Natural killer cell treated with Interleukin-12 subunit alpha and Interleukin-12 subunit beta and Interleukin-15 and Interleukin-18, amount 100 ng/mL, for 72 hours (primary cell): ENCODE results near the gene TTLL13. TPM values are rescaled to one million over a fixed set of nuclear protein-coding genes. Genes with fewer than 3 reads are reported as not detected.
"Not testable (repeated sequence)": the region's sequence is repeated elsewhere in the genome, so short reads cannot be mapped to it uniquely, and the experiment has no call there.

ENCODE experiments used
- ATAC-seq, 2 donors: fragments of 150-1000 bp; cut with Tn5 transposase in 1 of 2; sonication (Bioruptor Pico), chemical (Tn5 transposase) in 1 of 2; 2 replicates each; pipeline ENCODE4 v1.10.0; 2021
- DNase-seq: peaks from one replicate; pipeline ENCODE4 v3.0.0; 2022; ENCODE audit warnings: low spot score
- H3K27ac Mint-ChIP-seq, 2 donors: 1 replicate in 1 of 2; 2 replicates in 1 of 2; pipeline ENCODE4 v1.8.0; 2022; ENCODE audit warnings: mixed read lengths in 2 of 2, mild to moderate bottlenecking in 1 of 2, moderate library complexity in 1 of 2
- H3K27me3 Mint-ChIP-seq, 2 donors: 1 replicate in 1 of 2; 2 replicates in 1 of 2; pipeline ENCODE4 v1.8.0; 2022; ENCODE audit warnings: mixed read lengths in 2 of 2
- H3K36me3 Mint-ChIP-seq: one replicate; pipeline ENCODE4 v1.8.0; 2022; ENCODE audit warnings: mixed read lengths
- H3K4me1 Mint-ChIP-seq, 2 donors: 1 replicate in 1 of 2; 2 replicates in 1 of 2; pipeline ENCODE4 v1.8.0; 2022; ENCODE audit warnings: low read depth in 2 of 2, mixed read lengths in 2 of 2, mild to moderate bottlenecking in 1 of 2
- H3K4me3 Mint-ChIP-seq: one replicate; pipeline ENCODE4 v1.8.0; 2022; ENCODE audit warnings: mixed read lengths
- H3K9me3 Mint-ChIP-seq: 2 replicates; pipeline ENCODE4 v1.8.0; 2022; ENCODE audit warnings: mixed read lengths
- total RNA-seq, 2 donors: library from RNA; stranded (reverse); gene quantifications; one replicate each; pipeline ENCODE4 v1.2.3, GENCODE V29; 2022

The TTLL13 gene
- total RNA-seq, 2 donors from 2014 or later: 0.36 TPM; not detected in 1

DNA sequence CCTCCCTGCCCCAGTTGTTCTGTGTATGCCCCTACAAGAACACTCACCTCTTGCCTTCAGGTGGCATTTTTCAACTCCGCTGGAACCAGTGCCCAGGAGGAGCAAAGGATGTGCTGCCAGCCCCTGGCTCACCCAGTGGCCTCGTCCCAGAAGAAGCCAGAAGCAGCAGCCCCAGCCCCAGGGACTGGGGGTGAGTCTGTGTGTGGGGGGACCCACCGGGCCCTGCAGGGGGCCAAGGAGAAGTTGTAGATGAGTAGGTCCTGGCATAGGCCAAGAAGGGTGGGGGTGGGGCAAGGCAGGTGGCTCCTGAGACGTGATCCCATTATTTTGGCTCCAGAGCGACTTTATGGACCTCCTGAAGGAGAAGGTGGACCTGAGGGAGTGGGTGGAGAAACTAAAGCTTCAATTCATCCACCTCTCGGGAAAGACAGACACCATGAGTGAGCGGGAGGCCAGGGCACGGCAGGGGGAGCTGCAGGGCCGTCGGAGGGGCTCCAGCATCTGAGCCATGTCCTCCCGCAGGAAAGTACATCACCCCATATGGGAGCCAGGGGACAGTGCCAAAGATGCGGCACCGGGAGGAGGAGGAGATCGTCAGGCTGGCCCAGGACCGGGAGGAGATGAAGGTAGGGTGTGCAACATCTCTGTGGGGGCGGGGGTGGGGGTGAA, 45.4 kb downstream of the TTLL13 start:
- Mint-ChIP-seq H3K27ac (no peak overlapping the region), H3K4me1 (peaks cover 5 to 6% of the 10 kb centered on the region in 2 donors), H3K4me3 (no peak overlapping the region), H3K27me3 (peaks cover 0 to 7% of the 10 kb centered on the region in 2 donors), H3K36me3 (no peaks in the 10 kb centered on the region), H3K9me3 (no peaks in the 10 kb centered on the region)
- no peak for DNase-seq
- ATAC-seq: no peak

DNA sequence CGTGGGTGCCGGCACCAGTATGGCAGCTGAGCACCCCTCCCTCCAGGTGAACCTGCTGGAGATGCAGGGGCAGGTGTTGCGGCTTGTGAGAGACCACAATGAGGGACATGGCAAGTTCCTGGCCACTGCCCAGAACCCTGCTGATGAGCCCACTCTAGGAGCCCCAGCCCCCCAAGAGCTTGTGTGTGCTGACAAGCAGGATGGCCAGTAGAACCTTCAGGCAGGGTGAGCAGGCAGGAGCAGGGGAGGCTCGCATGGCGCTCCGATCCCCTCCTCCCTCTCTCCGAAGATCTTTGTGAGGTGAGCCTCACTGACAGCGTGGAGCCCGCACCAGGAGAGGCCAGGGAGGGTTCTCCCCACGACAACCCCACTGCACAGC, 45.9 kb downstream of the TTLL13 start:
- H3K36me3 Mint-ChIP-seq: no peaks in the 10 kb centered on the region

GRCh38 chr15:90296316-90296884, 47.0 kb downstream of the TTLL13 start:
- not testable (repeated sequence) for H3K36me3 Mint-ChIP-seq, H3K4me3 Mint-ChIP-seq, H3K27ac Mint-ChIP-seq, H3K4me1 Mint-ChIP-seq, ATAC-seq, H3K9me3 Mint-ChIP-seq, DNase-seq, H3K27me3 Mint-ChIP-seq

More for the DNA sequence above, 45.9 kb downstream of the TTLL13 start:
- Mint-ChIP-seq H3K27me3 (peaks cover 0 to 7% of the 10 kb centered on the region in 2 donors), H3K27ac (no peak overlapping the region), H3K9me3 (no peaks in the 10 kb centered on the region), H3K4me3 (no peak overlapping the region), H3K4me1 (peaks cover 5 to 6% of the 10 kb centered on the region in 2 donors)
- ATAC-seq: no peak
- DNase-seq: no peak

DNA sequence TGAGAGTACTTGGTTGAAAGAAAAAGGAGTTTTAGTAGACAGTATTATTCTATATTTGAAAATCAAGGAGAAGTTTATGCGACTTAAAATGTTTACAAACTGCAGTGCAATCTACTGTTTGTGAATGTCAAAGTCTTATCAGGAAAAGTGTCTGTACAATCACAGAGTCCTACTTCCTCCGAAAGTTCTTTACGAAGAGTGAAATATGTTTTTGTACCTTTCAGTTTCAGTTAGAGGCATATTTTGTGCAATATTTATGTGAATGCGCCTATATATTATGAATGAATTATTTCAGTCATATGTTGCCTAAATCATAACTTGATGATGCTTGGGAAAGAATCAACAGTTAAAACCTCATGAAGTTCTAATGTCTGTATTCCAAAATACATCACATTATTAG, 47.7 kb downstream of the TTLL13 start:
- no peak overlapping the region for H3K27ac Mint-ChIP-seq

GRCh38 chr15:90300541-90300940, 51.2 kb downstream of the TTLL13 start:
- Mint-ChIP-seq H3K9me3 (no peaks in the 10 kb centered on the region), H3K4me1 (peaks cover 8 to 10% of the 10 kb centered on the region in 2 donors), H3K36me3 (no peaks in the 10 kb centered on the region), H3K27me3 (peaks cover 0 to 2% of the 10 kb centered on the region in 2 donors), H3K27ac (no peak overlapping the region), H3K4me3 (no peak overlapping the region)
- ATAC-seq: no peak
- DNase-seq: no peak

More for the DNA sequence above, 47.7 kb downstream of the TTLL13 start:
- Mint-ChIP-seq H3K36me3 (no peaks in the 10 kb centered on the region), H3K27me3 (peaks cover 0 to 9% of the 10 kb centered on the region in 2 donors), H3K4me3 (no peak overlapping the region), H3K4me1 (peaks cover 10 to 11% of the 10 kb centered on the region in 2 donors), H3K9me3 (no peaks in the 10 kb centered on the region)
- no peak for DNase-seq
- no peak for ATAC-seq

- Mint-ChIP-seq H3K4me3 (no peak overlapping the region), H3K36me3 (no peaks in the 10 kb centered on the region), H3K4me1 (peaks cover 14 to 16% of the 10 kb centered on the region in 2 donors), H3K27ac (no peak overlapping the region), H3K9me3 (no peaks in the 10 kb centered on the region), H3K27me3 (peaks cover 0 to 2% of the 10 kb centered on the region in 2 donors)
- DNase-seq (peak; percentile 83), ATAC-seq (peak; percentile 56 to 72)
Measured at GRCh38 chr15:90300988-90301706, 51.8 kb downstream of the TTLL13 start.

DNA sequence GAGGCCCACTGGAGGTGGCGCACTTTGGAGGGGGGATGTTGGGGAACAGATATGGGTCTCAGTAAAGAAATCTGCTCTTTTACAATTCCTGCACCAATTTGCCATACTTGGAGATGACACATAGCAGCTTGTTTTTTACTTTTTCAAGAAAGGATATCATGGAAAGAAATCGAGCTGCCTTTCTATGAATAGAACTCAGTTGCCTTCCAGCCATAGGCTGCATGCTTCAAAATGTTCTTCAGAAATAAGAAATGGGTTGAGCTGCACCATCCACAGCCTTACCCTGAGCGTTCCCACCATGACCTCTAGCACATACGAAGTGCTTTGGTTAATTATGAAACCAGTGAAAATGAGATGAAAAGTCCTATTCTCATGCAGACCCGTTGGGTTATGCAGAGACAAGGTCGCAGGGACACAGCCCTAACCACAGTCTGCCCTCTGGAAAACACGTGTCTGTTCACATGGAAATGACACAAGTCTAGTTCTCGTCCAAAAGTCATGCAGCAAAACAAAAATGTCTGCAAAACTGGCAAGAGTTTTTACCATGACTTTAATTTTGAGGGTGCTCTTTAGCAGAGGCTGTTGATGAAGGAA, 52.4 kb downstream of the TTLL13 start:
- Mint-ChIP-seq H3K4me1 (peaks cover 21 to 22% of the 10 kb centered on the region in 2 donors), H3K27me3 (peaks cover 0 to 2% of the 10 kb centered on the region in 2 donors), H3K36me3 (no peaks in the 10 kb centered on the region), H3K9me3 (no peaks in the 10 kb centered on the region), H3K4me3 (no peak overlapping the region), H3K27ac (no peak overlapping the region)
- no peak for ATAC-seq
- DNase-seq: no peak

GRCh38 chr15:90305355-90305754, 56.0 kb downstream of the TTLL13 start:
- Mint-ChIP-seq H3K4me1 (peaks cover 32 to 35% of the 10 kb centered on the region in 2 donors), H3K4me3 (peak overlapping the region; percentile 5)
- not testable (repeated sequence) for H3K27ac Mint-ChIP-seq, ATAC-seq, H3K9me3 Mint-ChIP-seq, DNase-seq, H3K36me3 Mint-ChIP-seq, H3K27me3 Mint-ChIP-seq

DNA sequence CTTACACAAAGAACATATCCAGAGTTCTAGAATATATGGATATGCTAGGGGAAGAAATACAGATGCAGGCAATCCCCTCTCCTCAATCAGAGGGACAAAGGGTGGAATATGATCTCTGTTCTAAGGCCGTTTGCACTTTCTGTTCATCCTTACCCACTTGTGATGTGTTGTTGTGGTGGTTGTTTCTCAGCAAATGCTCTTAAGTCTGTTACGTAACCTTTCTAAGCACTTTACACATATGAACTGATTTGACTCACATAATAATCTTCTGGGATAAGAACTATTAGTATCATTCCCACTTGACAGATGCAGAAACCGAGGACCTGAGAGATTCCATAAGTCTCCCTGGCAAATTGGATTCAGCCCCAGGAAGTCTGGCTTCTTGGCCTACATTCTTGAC, 56.6 kb downstream of the TTLL13 start:
- DNase-seq (no peak), ATAC-seq (peak; percentile 74)
- Mint-ChIP-seq H3K4me3 (peak overlapping the region; percentile 88), H3K36me3 (no peaks in the 10 kb centered on the region), H3K27me3 (peaks cover 0 to 4% of the 10 kb centered on the region in 2 donors), H3K9me3 (no peaks in the 10 kb centered on the region), H3K27ac (peak overlapping the region; percentile 57 to 64), H3K4me1 (peaks cover 32 to 35% of the 10 kb centered on the region in 2 donors)

GRCh38 chr15:90306560-90306959, 57.2 kb downstream of the TTLL13 start:
- H3K9me3 Mint-ChIP-seq: no peaks in the 10 kb centered on the region
- no peaks in the 10 kb centered on the region for H3K36me3 Mint-ChIP-seq
- H3K4me1 Mint-ChIP-seq: peaks cover 27 to 30% of the 10 kb centered on the region in 2 donors
- peak; percentile 71 for DNase-seq
- H3K4me3 Mint-ChIP-seq: peak overlapping the region; percentile 88
- H3K27ac Mint-ChIP-seq: peak overlapping the region; percentile 57 to 64
- peaks cover 0 to 3% of the 10 kb centered on the region in 2 donors for H3K27me3 Mint-ChIP-seq
- ATAC-seq: peak; percentile 90 to 95

DNA sequence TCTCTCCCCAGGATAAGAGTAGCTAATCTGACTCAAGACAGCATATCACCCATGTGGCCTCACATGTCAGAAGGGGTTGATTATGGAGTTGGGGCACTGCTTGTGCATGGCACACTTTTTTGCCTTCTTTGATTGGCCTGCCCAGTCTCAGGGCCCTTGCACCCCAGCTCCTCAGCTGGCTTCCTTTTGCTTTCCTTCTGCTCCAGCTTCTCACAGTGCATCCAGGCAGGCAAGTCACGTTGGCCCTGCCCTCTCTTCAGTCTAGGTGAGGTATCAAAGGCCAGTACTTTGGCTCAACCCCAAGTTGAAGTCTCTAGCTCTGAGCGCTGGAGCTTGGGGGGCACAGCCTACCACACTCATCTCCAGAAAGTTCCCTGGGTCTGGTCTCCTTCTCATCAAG, 58.3 kb downstream of the TTLL13 start:
- Mint-ChIP-seq H3K36me3 (no peaks in the 10 kb centered on the region), H3K27ac (no peak overlapping the region), H3K27me3 (peaks cover 2 to 6% of the 10 kb centered on the region in 2 donors), H3K9me3 (no peaks in the 10 kb centered on the region), H3K4me3 (peak overlapping the region; percentile 8), H3K4me1 (peaks cover 27 to 30% of the 10 kb centered on the region in 2 donors)
- ATAC-seq (no peak), DNase-seq (no peak)

DNA sequence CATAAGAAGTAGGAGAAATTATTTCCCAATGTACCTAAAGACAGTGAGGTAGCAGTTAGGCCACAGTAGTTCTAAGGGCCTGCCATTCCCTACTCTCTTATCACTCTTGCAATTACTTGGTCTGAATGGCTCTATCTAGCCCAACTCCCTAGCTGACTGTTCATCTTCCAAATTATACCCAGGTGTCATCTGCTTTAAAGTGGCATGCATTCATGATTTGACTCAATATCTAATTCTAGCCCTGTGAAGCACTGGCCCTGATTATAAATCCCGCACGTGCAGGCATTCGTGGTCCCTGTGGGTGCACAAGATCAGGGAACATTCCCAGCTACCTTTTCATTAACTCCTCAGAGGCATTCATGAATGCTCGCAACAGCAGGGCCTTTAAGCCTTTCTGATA, 59.7 kb downstream of the TTLL13 start:
- DNase-seq (no peak), ATAC-seq (no peak)
- H3K9me3 Mint-ChIP-seq: no peaks in the 10 kb centered on the region
- peaks cover 27 to 30% of the 10 kb centered on the region in 2 donors for H3K4me1 Mint-ChIP-seq
- H3K36me3 Mint-ChIP-seq: no peaks in the 10 kb centered on the region
- H3K4me3 Mint-ChIP-seq: no peak overlapping the region
- peaks cover 12 to 13% of the 10 kb centered on the region in 2 donors for H3K27me3 Mint-ChIP-seq
- H3K27ac Mint-ChIP-seq: no peak overlapping the region
